ENCODE measurements around the gene SIGMAR1.

Gene SIGMAR1

DNA sequence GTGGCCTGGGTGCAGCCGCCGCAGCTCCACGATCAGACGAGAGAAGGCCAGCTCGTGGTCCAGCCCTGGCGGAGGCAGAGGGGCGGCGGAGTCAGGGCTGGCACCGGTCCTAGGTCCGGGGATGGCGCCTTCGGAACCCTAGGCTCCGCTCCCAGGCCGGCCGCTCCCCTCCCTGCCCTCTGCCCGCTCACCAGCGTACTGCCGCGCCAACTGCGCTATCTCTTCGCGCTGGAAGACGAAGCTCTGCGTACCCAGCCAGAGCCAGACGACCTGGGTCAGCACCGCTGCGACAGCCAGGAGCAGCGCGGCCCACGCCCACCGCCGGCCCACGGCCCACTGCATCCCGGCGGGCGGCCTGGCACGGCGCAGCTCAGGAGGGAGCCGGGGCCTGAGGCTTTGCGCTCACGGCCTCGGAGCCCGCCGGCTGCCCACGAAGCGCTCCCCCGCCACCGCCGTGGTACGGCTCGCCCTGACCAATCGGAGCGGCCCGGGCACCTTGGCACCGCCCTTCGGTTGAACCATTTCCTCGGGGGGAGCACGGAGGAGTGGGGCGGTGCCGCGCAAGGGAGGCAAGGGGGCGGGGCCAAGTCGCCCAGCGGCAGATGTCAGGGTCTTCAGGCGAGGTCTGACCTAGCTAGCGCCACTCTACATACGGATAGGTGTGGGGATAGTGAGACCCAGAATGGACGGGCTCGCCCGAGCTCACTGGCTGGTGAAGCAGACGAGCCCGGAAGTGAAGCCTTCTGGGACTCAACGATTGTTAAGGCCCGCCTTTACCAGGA, at the start of gene SIGMAR1:
SIGMAR1 (minus strand) TSS at position 432 of the 782 bp plus-strand sequence; CDS start at position 342, 90 bp downstream.
- DNase-seq: peak; percentile 89 to 93 (median 91)

DNA sequence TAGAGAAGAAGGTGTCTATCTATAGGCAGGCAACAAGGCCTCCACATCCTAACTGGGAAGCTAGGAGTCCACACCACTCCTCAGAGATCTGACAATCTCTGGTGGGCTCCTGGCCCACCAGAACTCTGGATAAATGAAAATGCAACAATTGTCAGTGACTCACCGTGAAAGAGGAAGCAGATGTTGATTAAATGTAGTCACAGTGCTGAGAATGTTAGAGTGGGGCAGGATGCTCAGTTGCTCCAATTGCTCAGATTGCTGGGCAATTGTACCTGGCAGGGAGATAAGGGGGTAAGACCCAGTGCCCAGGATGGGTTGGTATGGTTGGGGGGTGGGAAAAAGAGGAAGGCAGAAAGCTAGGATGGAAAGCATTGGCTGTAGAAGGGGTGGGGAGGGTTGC, 49.1 kb upstream of the SIGMAR1 start:
- DNase-seq: no peak

DNA sequence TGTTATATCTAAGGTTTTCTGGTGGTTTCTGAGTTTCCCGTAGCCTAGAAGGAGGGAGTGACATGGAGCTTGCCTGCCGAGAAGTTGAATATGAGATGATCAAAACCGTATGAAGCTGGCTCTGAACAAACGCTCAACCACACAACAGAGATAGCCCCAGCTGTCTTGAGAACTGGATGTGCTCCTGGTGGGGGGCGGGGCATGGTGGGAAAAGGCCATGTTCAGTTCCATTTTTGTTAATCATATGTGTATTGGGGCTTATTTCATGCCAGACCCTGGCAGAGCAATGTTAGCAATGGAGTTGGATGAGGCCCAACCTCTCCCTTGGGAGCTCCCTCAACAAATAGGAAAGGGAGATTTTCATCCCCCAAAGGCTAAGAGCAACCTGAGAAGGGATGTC, 48.6 kb upstream of the SIGMAR1 start:
- DNase-seq: no peak

DNA sequence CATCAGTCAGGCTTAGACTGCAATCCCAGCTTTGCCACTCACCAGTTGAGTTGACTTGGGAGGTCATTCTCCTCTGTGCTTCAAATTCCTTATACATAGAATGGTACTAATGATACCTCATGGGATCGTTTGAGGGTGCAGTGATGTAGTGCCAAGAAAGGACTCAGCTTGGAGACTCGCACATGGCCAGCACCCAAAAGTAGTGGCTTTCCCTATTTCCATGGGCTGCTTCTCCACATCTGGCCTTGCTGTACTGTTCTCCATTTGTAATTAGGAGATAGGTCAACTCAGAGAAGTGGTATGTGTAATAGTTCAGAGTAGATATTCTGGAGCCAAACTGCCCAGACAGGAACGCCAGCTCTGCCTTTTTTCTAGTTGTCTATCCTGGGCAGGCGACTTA, 48.0 kb upstream of the SIGMAR1 start:
- no peak for DNase-seq

DNA sequence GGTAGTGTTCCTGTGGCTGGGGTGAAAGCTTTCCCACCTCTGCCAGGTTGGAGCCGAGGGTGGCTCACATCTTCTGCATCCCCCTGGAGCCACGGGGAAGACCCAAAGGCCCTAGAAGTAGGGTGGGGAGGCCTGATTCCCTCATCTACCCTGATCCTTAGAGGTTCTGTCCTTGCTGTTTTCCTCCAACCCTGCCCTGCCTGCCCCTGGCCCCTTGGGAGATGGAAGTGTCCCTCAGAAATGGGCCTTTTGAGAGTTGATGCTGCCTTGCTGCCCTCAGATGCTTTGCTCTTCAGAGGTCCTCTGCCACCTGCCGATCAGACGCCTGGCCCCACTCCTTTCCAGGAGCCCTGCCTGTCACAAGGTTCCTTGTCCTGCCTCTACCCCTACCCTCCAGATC, 47.2 kb upstream of the SIGMAR1 start:
- no peak for DNase-seq

DNA sequence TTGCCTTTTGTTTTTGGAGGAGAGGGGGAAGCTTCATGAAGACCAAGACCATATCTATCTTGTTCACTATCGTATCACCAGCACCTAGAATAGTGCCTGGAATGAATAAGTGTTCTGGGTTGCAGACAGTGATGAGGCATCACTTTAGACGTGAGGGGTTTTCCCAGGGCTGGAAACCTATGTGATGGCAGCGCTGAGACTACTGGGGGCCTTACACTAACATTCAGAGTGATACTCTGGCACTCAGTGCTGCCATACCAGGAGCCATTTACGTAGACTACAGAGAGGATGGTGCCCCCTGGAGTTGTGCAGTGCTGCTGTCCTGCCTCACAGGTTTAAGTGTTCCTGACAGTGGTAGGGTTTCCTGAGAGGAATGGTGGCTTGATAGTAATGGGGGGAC, 46.6 kb upstream of the SIGMAR1 start:
- no peak for DNase-seq

DNA sequence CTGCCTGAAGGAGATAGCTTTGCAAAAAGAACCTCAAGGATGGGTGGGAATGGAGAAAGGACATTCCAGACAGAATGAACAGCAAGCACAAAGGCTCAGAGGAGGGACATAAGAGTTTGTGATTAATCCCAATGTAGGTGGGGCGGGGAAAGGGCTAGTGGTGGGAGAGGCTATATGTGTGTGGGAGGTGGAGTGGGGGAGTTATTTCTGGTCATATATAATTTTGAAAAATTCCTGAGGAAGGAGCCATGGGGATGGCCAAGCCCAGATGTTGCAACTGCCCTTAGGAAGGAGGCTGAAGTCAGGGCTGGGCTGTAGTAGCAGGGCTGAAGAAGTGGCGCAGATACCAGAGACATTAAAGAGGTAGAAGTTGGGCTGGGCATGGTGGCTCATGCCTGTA, 38.3 kb upstream of the SIGMAR1 start:
- no peak for DNase-seq

DNA sequence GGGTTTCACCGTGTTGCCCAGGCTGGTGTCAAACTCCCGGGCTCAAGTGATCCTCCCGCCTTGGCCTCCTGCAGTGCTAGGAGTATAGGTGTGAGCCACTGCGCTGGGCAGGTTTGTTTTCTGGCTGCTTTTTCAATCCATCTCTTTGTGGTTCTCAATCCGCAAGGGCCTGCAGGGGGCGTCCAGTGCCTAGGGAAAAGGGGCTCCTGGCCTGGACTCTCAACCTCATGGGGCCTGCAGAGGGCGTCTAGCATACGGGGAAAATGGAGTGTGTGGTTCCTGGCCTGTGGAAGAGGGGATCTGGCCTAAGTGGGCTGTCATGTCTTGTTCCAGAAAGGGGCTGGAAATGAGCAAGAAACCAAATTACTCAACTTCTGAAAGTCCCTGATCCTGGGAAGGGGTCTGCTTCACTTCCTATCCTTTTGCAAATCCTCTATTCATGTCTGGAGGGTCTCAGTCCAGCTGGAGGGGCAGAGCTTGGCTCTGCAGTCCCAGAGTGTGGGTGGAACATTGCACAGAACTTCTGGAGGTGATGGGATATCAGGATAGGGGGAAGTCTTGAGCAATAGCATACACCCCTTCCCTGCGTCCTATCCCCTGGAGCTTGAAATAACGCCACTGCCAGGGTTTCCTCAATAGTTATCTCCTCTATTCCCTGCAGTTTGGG, 37.6 kb upstream of the SIGMAR1 start:
- peak; percentile 21 to 65 (median 38) for DNase-seq

DNA sequence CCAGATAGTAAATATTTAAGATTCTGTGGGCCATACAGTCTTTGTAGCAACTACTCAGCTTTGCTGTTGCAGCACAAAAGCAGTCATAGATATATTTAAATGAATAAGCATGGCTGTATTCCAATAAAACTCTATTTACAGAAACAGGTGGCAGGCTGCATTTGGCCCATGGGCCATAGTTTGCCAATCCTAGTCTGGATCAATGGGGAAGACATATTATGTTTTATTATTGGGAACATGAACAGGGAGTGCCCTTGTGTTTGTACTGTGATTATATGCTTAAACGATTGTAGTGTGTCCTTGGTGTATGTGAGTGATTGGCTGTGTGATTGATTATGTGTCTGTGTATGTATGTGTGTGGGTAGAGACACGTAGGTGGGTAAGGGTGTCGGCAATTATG, 36.9 kb upstream of the SIGMAR1 start:
- no peak for DNase-seq

DNA sequence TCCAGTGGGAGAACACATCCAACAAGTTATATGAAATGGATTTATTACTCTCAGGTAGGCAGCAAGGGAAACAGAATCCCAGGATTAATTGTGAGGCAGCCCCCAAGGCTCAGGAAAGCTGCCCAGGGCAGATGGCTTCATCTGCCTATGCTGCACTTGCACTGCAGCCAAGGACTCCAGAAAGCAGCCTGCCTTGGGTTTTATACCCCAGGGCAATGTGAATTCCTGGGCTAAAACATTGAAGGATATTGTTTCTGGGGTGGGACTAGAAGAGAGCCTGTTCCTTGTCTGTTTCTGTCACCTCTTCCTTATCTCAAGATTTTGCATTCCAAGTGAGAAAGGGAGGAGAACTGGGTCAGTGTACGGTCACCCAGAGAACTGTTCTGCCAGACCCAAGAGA, 33.7 kb upstream of the SIGMAR1 start:
- DNase-seq: no peak

DNA sequence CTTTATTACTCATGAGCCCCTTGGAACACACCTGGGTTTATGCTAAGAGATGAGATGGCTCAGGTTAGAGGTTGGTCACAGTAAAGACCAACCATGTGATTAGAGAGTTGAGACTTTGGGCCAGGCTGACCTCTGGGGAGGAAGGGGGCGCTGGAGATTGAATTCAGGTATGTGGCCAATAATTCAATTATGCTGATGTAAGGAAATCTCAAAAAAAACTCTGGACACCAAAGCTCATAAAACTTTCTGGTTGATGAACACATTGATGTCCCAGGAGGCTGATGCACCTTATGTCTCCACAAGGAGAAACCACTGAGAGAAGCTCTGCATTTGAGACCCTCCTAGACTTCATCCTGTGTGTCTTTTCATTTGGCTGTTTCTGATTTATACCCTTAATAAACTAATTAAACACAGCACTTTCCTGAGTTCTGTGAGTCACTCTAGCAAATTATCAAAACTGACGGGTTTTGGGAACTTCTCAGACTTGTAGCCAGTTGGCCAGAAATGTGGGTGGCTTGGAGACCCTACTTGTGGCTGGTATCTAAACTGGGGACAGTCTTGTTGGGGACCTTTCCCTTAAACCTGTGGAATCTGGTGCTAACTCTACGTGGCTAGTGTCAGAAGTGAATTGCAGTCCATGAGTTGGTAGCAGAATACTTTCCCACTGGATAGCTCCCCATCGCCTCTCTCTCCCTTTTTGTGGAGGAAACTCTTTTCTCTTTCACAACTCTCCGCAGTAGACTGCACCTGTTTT, 32.4 kb upstream of the SIGMAR1 start:
- DNase-seq: no peak

DNA sequence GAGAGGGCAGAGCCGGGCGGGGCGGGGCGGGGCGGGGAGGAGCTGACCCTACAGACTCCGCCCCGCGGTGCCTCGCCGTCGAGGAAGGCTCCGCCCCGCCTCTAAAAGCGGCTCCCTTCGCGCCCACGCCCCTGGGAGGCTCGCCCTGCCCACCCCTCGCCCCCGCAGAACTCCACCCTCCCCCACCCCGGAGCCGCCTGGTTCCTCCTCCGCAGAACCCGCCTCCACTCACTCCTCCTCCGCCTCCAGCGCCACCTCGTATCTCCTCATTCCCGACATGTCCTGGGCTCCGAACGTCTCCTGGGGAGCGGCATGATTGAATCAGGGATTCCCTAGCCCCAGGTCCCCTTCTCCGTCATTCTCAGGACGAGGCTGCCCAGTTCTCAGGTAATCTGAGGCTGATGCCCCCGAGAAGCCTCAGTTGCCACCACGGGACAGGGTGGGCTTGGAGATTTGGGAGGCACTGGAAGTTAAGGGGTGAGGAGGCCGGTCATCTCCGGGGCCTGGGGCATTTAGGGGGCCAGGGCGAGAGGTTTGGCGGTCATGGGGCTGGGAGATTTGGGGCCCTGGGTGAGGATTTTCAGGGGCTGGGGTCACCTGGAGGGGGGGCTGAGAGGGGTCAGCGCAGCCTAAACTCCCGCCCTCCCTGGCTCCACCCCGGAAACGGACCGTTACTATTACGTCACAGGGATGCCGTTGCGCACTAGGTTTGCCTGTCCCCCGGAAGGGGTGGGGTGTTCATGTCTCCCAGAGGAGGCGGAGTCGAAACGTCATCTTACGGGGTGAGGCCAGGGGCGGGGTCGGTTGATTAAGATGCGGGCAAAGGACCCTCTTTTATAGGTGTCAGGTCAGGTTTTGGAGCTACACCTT, 28.0 kb upstream of the SIGMAR1 start:
- DNase-seq: peak; percentile 83 to 92 (median 91)

DNA sequence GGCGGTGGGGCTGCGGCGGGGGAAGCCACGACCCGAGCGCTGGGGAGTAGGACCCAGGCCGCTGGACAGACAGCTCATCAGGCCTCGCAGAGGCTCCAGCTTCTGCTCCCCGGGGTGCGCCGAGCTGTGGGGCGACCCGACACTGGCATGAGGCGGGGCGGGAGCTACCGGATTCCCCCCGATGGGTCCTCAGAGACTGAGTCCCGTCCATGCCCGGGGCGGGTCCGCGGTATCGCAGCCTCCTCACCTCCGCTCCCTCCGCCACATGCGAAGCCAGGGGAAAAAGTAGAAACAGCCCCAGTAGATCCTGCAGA, 27.4 kb upstream of the SIGMAR1 start:
- DNase-seq: no peak

DNA sequence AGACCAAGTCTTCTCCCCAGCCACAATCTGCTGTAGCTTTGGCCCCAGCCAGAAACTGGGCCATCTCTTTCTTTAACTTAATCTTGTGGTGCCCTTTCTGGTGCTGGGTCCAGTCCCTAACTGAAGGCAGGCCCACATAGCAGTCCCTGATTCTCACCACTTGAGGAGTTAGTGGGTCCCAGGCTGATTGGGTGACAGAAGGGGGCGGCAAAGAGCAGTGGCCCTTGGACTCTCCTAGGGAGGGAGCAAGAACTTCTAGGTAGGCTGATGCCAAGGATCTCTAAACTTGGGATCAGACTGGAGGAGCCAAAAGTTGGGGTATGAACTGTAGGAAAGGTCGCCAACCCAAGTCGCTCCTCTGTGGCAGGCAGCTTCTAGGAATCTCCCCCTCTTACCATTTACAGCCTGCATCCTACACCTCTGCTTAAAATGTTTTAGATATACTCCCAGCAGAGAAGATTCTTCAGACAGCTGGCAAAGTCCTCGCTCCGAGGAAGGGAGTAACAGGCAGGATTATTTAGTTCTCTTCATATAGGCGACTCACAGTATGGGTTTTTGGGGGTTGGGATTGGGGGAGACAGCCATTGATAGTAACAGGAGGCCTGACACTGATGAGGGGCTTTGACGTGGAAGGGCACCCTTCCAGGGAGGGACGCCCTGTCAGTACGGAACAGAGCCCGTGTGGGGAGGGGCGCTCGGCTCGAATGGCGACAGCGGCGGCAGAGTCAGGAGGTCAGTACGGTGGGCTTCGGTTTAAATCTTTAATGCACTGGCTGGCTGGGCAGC, 26.9 kb upstream of the SIGMAR1 start:
- DNase-seq: peak in 1 of 3 experiments; percentile 36

DNA sequence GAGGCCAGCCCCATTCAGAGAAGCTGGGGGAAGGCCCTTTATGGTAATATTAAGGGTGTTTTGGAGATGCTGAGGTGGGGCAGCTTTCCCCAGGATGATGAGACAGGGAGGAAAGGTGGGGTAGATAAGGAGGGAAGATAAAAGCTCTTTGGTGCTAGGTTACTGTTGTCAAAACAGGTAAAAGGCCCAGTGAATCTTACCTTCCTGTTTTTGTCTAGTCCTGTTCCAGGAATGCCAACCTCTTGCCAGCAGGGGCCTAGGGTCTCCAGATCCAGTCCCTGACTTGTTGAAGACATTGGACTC, 25.7 kb upstream of the SIGMAR1 start:
- no peak for DNase-seq

DNA sequence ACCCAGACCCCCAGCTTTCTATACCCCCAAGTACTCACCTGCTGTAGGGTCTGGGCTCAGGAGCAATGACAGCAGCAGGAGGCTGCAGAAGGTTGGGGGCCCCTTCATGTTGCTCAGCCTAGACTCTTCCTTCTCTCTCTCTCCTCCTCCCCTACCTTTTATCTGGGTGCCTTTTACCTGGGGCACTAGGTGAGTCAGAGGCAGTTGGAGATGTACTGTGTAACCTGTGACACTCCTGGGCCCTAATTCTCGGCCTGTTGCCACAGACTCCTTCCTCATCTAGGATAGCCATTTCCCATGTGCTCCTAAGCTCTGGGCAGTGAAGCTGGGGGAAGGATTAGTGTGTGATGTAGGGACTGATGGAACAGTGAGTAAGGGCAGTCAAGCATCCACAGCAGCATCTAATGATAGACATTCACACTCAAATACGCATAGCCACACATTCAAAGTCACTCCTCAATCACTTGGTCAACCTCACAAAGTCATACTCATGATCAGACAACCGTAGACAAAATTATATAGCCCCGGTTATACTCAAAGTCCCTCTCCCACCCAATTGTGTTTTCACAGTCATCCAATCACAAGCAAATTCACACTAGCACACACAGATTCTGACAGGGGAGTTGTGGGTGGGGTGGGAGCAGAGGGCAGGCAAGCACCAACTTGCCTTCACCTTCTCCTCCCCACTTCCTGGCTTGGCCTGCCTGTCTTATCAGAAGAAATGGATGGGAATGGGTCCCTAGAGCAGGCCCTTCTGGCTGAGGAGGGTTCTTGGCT, 25.1 kb upstream of the SIGMAR1 start, which contains the start of gene CCL27:
CCL27 (minus strand) TSS at position 132 of the 777 bp plus-strand sequence; CDS start at position 108, 24 bp downstream.
- DNase-seq: no peak

DNA sequence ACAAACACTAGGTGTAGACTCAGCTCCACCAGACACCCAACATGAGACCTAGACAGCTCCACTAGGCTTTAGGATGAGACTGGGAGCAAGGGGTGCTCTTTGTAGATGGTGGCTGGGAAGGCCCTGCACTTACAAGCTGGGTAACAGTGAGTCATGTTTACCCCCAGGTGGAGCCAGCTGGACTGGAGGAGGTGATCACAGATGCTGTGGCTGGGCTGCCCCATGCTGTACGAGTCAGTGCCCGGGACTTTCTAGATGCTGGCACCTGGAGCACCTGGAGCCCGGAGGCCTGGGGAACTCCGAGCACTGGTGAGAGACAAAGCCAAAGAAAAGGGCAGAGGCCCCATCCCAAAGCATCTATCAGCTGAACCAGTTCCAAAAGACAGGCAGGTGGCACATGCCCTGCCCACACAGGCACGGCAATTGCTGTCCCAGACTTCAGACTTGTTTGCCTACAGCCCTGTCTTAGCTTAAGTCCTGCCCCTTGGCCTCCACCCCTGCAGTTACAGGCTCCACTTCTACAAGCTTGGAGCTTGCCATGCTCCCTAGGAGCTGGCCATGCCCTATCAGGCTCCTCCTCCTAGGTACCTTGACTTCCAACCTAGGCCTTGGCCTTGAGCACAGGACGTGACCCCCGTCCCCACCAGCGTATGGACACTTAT, 22.1 kb upstream of the SIGMAR1 start:
- no peak for DNase-seq

DNA sequence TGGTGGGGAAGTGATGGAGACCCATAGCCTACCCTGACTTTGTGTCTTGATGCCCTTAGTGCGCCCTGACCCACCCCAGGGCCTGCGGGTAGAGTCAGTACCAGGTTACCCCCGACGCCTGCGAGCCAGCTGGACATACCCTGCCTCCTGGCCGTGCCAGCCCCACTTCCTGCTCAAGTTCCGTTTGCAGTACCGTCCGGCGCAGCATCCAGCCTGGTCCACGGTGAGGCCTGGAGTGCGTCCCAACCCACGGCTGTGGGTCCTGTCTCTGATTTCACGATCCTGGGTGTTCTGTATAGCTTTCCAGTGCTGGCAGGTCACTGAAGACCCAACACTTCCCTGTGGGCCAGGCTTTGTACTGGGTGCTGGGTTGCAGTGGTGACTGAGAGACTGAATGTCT, 20.9 kb upstream of the SIGMAR1 start:
- no peak for DNase-seq

DNA sequence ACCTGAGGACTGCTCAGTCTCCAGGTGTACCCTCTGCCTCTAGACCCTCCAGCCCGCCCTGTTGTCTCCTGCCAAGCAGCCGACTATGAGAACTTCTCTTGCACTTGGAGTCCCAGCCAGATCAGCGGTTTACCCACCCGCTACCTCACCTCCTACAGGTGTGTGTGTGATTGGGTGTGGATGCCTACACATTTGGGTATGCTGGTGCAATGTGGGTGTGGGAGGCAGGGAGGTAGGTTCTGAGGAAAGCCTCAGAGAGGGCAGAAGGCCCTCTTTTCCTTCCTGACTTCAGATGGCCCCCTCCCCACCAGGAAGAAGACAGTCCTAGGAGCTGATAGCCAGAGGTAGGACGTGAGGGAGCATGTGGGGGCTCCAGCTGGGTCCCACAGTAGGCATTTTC, 19.4 kb upstream of the SIGMAR1 start:
- no peak for DNase-seq

DNA sequence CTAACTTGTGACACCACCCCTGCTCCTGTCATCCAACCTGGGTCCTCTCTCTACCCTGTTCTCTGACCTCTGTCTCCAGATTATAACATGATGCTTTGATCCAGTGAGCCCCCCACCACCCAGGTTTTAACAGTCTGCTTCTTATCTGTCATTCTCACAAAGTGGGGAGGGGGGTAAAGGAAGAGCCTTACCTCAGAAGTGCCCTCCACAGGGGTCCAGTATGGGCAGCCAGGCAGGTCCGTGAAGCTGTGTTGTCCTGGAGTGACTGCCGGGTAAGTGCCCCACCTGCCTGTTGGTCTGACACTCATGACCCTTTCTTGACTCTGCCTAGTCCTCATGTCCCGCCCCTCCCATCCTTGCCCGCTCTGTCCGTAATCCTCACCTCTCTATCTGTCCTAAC, 17.8 kb upstream of the SIGMAR1 start:
- no peak for DNase-seq
